Prostate gland (tissue), 2 donors: Measurements from ENCODE around the gene LDHD. TPM values are rescaled to one million over a fixed set of nuclear protein-coding genes. Genes with fewer than 3 reads are reported as not detected.

Experiments
- DNase-seq: peaks from one replicate; pipeline ENCODE4 v3.0.0-alpha.2; 2019; ENCODE audit warnings: low spot score
- H3K27ac ChIP-seq, 2 donors: fragments of 200-600 bp; sonication (generic); 2 replicates each; pipeline ENCODE4 v1.5.1; 2017 to 2019
- H3K27me3 ChIP-seq: fragments of 200-600 bp; sonication (generic); replicated peaks from 2 replicates; pipeline ENCODE4 v1.5.1; 2019; ENCODE audit not compliant: insufficient read depth
- H3K36me3 ChIP-seq, 2 donors: fragments of 200-600 bp; sonication (generic); 1 replicate in 1 of 2; 2 replicates in 1 of 2; pipeline versions ENCODE4 v1.5.1 to v1.8.1; 2017 to 2019
- H3K4me1 ChIP-seq: fragments of 200-600 bp; sonication (generic); replicated peaks from 2 replicates; pipeline ENCODE4 v1.5.1; 2019
- H3K4me3 ChIP-seq, 2 donors: fragments of 200-600 bp; sonication (generic); 2 replicates each; pipeline ENCODE4 v1.5.1; 2017 to 2019
- H3K9me3 ChIP-seq: fragments of 200-600 bp; sonication (generic); 2 replicates; pipeline ENCODE4 v1.5.1; 2017
- POLR2A ChIP-seq: fragments of 450-650 bp; IDR thresholded peaks from one replicate; pipeline ENCODE4 v1.6.1; 2016; ENCODE audit warnings: antibody characterized with exemption, mild to moderate bottlenecking
- POLR2AphosphoS5 ChIP-seq: sonication (generic); formaldehyde crosslinking; IDR thresholded peaks from one replicate; pipeline ENCODE4 v1.6.1; 2017; ENCODE audit warnings: antibody characterized with exemption
- WGBS: methylation state at CpG from one replicate; pipeline ENCODE4 v1.1.5; 2018; 5-methylcytosine and 5-hydroxymethylcytosine counted together
- intact Hi-C: fragments of 100-400 bp; cut with DNase I; formaldehyde crosslinking; loops from one replicate; pipeline ENCODE4 v1.14.2; 2022
- total RNA-seq, 2 donors: library from RNA; depleted of rRNA; stranded (reverse); fragments of >200 nt; gene quantifications; one replicate each; pipeline ENCODE4 v1.1.0, GENCODE V29; 2016
- TF ChIP-seq, protein P1 (sequence below), 4 experiments: fragments of 200-600 bp in 2 of 4; fragments of 450-650 bp in 2 of 4; sonication (generic) in 2 of 4; IDR thresholded peaks; 1 replicate in 3 of 4; 2 replicates in 1 of 4; pipeline ENCODE4 v1.5.1; 2016 to 2019; ENCODE audit warnings: antibody characterized with exemption in 4 of 4, mild to moderate bottlenecking in 2 of 4, moderate library complexity in 2 of 4

LDHD gene
- total RNA-seq, 2 donors from 2014 or later: 26.6 to 55.3 TPM

- intact Hi-C loops: no loop called here
These were observed 42.2 kb downstream of the LDHD start for GRCh38 chr16:75074304-75074793.

DNA sequence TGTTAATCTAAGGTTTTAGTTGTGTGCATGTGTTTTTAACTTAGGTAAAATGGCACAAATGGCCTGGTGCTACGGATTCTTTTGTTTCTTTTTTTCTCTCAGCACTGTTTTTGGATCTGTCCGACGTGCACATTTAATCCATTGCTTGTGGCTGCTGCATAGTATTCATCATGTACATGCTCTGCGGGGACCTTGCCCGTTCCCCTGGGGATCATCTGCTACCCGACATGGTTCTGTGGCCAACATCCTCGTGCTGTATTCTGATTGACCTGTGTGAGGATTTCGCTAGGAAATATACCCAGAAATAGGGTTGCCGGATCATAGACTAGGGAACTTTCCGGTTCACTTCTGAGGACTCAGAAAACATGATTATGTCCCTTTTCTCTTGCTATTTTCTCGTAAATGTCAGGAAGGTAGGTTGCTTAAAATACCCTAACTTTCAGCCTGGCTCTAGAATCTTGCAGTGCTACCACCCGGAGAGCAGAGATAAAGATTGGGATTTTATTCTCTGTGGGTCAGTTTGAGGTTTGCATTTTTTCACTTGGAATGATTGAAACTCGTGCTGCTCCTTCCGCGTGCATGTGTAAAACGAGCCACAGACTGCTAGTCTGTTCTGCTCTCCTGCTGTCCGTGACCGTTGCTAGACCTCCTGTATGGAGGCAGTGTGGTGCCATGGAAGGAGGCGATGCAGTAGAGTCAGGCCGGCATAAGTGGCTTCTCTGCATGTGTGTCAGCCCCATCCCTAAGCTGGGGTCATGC is 42.9 kb downstream of the LDHD start:
- 70% methylated on average over 20 of the region's 20 CpGs for WGBS
- H3K27ac ChIP-seq: no peak overlapping the region
- intact Hi-C loops: no loop called here

More at GRCh38 chr16:75074304-75074793, 42.2 kb downstream of the LDHD start:
- Histone ChIP-seq H3K4me3 (no peak overlapping the region), H3K27ac (no peak overlapping the region), H3K36me3 (no peaks in the 10 kb centered on the region), H3K27me3 (no peaks in the 10 kb centered on the region), H3K4me1 (no peaks in the 10 kb centered on the region), H3K9me3 (no peaks in the 10 kb centered on the region)
- DNase-seq: no peak
- WGBS: 71% methylated on average over 4 of the region's 4 CpGs
- TF ChIP-seq POLR2AphosphoS5: no peak
- TF ChIP-seq, protein P1, sequence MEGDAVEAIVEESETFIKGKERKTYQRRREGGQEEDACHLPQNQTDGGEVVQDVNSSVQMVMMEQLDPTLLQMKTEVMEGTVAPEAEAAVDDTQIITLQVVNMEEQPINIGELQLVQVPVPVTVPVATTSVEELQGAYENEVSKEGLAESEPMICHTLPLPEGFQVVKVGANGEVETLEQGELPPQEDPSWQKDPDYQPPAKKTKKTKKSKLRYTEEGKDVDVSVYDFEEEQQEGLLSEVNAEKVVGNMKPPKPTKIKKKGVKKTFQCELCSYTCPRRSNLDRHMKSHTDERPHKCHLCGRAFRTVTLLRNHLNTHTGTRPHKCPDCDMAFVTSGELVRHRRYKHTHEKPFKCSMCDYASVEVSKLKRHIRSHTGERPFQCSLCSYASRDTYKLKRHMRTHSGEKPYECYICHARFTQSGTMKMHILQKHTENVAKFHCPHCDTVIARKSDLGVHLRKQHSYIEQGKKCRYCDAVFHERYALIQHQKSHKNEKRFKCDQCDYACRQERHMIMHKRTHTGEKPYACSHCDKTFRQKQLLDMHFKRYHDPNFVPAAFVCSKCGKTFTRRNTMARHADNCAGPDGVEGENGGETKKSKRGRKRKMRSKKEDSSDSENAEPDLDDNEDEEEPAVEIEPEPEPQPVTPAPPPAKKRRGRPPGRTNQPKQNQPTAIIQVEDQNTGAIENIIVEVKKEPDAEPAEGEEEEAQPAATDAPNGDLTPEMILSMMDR (IDR thresholded peaks at IDR 0.05): no peak
- TF ChIP-seq POLR2A: no peak

GRCh38 chr16:75072239-75072947 is 44.2 kb downstream of the LDHD start:
- Histone ChIP-seq H3K4me3 (no peak overlapping the region), H3K27me3 (no peaks in the 10 kb centered on the region), H3K27ac (no peak overlapping the region), H3K9me3 (no peaks in the 10 kb centered on the region), H3K36me3 (no peaks in the 10 kb centered on the region), H3K4me1 (no peaks in the 10 kb centered on the region)
- DNase-seq: no peak
- TF ChIP-seq, protein P1 (IDR thresholded peaks at IDR 0.05): no peak
- no peak for TF ChIP-seq POLR2A
- no peak for TF ChIP-seq POLR2AphosphoS5
- intact Hi-C loops: no loop called here
- 93% methylated on average over 2 of the region's 2 CpGs for WGBS

More for the DNA sequence above, 42.9 kb downstream of the LDHD start:
- Histone ChIP-seq H3K4me3 (no peak overlapping the region), H3K4me1 (no peaks in the 10 kb centered on the region), H3K9me3 (no peaks in the 10 kb centered on the region), H3K27me3 (no peaks in the 10 kb centered on the region), H3K36me3 (no peaks in the 10 kb centered on the region)
- no peak for DNase-seq
- TF ChIP-seq, protein P1 (IDR thresholded peaks at IDR 0.05): no peak
- TF ChIP-seq POLR2AphosphoS5: no peak
- no peak for TF ChIP-seq POLR2A

DNA sequence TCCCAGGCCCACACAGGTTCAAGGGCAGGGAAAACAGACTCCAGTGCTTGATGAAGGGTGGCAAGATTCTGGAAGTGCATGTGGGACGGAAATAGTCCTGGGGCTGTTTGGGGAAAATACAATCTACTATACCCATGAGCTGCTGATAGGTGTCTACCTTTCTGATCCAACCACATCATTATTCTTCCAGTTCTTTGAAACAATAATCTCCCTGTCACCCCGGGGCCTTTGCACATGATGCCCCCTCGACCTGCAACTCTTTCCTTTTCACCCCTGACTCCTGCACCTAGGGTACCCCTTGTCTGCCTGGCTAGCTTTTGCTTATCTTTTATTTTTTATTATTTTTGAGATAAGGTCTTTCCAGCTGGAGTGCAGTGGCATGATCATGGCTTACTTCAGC is 45.0 kb downstream of the LDHD start:
- 97% methylated on average over 3 of the region's 3 CpGs for WGBS
- Histone ChIP-seq H3K36me3 (no peaks in the 10 kb centered on the region), H3K4me1 (no peaks in the 10 kb centered on the region), H3K27ac (no peak overlapping the region), H3K4me3 (no peak overlapping the region), H3K27me3 (no peaks in the 10 kb centered on the region), H3K9me3 (no peaks in the 10 kb centered on the region)
- intact Hi-C loops: no loop called here
- DNase-seq: no peak
- no peak for TF ChIP-seq POLR2A

DNA sequence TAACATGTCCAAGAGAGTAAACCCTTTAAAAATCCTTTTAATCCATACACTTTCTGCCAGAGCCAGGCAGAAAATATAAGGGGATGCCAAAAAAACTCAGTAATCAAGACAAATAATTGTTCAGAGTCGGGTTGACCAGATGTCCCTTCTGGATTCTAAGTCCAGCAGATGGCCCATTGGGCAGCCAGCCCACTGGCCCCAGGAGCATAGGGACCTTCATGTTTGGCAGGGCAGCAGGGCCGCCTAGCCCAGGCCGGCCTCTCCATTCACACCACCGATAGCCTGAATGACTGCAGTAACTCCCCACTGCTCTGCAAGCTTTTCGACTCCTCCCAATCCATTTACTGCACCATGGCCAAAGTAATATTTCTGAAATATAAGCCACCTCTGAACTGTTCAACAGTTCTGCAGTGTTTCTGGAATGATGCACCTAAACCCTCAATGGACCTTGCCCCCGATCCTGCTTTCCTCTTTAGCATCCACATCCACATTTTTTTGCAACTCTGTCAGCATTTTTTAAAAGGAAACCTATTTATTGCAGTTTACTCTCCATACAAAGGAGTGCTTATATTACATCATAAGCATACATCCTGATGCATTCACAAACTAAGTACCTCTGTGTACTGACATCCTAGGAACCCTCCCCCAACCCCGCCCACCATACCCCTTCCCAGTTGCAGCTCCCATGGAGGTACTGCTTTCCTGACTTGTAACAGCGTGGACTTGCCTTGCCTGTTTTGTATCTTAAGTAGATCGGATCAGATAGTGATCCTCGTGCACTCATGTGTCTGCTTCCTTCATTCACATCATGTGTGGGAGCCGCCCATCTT is 46.4 kb downstream of the LDHD start:
- Histone ChIP-seq H3K36me3 (no peaks in the 10 kb centered on the region), H3K4me3 (no peak overlapping the region), H3K27ac (no peak overlapping the region), H3K27me3 (no peaks in the 10 kb centered on the region), H3K4me1 (no peaks in the 10 kb centered on the region), H3K9me3 (no peaks in the 10 kb centered on the region)
- TF ChIP-seq POLR2AphosphoS5: no peak
- no peak for TF ChIP-seq POLR2A
- TF ChIP-seq, protein P1 (IDR thresholded peaks at IDR 0.05): no peak
- DNase-seq: no peak
- intact Hi-C loops: no loop called here
- WGBS: 56% methylated on average over 11 of the region's 11 CpGs
